ENCODE measurements around the gene GPC6.
A peak's percentile ranks its signal among the peaks of the same experiment; 100 is the strongest.

The GPC6 gene

DNA sequence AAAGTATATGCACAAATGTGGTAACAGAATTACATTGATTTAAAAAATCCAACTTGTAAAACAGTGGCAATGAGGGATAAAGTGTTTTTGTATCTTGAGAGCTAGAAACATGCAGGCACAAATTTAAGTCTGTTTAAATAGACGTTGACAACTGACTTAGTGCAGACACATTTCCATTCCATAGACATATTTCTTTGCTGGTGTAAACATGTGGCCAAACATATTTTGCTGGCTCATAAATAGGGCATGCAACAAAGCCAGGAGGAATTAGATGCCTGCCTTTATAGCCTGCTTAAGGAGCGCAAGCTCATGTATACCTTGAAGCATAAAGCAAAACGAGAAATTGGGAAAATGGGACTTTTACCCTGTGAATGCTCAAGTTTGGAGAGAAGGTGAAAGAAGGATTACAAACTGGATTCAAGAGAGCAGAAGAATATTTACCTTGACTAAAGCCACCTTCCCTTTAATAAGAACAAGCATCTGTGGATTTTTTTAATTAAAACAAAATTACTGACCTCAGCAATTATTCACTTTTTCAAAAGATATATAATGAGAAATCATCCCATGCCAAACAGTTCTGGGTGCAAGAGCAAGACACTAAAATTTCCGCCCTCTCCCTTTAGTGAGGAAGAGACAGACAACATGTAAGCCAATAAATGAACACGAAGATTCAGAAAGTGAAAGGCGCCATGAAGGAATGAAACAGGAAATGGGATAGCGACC, 1181.9 kb downstream of the GPC6 start:
- no peak overlapping the region for H3K27ac ChIP-seq
- TF ChIP-seq, protein P1, sequence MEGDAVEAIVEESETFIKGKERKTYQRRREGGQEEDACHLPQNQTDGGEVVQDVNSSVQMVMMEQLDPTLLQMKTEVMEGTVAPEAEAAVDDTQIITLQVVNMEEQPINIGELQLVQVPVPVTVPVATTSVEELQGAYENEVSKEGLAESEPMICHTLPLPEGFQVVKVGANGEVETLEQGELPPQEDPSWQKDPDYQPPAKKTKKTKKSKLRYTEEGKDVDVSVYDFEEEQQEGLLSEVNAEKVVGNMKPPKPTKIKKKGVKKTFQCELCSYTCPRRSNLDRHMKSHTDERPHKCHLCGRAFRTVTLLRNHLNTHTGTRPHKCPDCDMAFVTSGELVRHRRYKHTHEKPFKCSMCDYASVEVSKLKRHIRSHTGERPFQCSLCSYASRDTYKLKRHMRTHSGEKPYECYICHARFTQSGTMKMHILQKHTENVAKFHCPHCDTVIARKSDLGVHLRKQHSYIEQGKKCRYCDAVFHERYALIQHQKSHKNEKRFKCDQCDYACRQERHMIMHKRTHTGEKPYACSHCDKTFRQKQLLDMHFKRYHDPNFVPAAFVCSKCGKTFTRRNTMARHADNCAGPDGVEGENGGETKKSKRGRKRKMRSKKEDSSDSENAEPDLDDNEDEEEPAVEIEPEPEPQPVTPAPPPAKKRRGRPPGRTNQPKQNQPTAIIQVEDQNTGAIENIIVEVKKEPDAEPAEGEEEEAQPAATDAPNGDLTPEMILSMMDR (conservative IDR thresholded peaks at IDR 0.05), result no peak

DNA sequence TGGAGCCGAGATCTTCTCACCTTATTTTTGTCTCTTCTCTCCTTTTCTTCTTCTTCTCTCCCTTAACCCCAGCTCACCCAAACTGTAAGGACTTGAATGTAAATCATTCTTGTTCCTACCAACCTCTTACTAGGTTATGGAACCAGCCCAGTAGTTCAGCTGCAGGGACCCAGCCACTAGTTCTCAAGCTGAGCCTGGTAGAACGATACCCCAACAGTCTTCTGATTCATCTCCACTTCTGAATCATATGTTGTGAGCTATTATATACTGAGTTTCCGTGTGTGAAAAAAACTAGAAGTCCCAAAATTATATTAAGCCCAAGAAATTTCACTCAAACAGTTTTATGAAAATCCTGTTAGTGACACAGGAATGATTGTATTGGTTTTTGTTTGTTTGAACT, 1185.1 kb downstream of the GPC6 start:
- TF ChIP-seq, protein P1 (conservative IDR thresholded peaks at IDR 0.05), result no peak
- no peak overlapping the region for H3K27ac ChIP-seq

DNA sequence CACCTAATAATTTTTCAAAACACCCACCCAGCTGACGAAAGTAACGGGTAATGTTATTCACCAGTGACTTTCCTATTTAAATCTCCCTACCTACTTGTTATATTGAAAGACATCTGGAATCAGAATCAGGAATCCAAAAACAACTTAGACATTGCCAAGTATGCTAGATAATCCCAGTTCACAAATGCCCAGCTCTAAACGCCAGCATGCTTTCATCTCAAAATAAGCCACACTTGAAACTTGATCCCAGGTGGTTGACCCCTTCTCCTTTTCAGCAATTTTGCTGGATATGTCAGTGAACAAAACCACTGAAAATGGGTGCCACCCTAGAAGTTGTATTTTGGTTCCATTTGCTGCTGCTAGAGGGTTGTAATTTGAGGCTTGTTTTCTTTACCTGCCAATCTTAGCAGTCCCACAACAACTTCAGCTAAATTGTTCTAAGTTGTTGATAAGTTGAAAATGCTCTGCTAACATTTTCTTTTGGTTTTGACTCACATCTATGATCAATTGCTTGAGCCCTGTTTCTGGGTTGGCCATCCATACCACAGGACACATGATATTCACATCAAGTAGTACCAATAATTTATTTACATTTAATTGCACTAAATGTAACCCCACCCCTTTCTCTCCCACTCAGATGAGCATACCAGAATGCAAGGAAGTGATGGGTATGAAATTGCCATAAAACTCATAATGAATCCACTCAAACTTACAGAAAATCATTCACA, 1186.4 kb downstream of the GPC6 start:
- TF ChIP-seq, protein P1 (conservative IDR thresholded peaks at IDR 0.05), result no peak
- H3K27ac ChIP-seq, result no peak overlapping the region

DNA sequence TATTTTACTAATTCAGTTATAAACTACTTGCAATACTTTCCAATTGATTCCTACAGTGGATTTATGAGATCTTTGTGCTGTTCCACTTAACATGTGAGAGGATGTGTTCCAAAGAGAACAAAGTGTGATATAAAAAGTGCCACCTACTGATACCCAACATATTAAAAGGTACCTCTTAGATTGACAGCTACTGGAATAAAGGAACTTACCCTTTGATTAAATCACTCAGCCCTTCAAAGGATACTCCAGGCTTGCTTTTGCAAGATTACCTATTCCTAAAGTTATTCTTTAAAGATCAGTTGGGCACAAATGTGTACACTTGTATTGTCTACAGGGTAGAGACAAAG, 1187.0 kb downstream of the GPC6 start:
- H3K27ac ChIP-seq, result no peak overlapping the region
- TF ChIP-seq, protein P1 (conservative IDR thresholded peaks at IDR 0.05), result no peak

DNA sequence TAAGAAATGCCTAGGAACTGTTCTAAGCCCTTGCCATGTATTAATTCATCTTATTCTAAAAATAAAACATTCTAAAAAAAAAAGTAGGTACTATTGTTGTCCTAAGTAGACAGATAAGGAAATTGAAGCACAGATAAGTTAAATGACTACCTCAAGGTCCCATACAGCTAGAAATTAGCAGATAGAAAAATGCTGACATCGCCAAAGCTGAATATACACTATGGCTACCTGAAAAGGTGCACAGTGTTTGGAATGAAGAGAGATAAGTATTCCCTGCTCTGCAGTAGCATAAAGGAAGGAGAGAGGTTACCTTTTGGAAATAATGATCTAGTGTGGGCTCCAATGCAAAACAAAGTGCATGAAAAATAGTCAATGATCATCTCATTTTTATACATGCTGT, 1187.5 kb downstream of the GPC6 start:
- TF ChIP-seq, protein P1 (conservative IDR thresholded peaks at IDR 0.05), result no peak

DNA sequence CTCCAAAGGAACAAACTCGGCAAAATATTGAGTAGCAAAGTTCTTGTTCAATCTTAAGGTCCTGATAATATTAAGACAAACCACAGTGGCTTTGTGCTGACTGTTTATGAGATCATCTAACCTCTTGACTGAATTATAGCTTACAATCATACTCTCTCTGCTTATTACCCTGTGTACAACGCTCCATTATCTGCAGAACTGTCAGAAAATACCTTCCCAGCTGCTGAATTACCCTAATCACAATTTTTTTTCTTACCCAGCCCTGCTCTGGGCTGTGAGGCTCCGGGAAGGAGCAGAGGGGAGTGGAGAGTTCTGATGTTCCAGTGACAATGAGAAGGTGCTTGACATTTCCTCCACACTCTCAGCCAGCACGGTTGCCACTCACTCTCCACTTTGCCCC, 1188.1 kb downstream of the GPC6 start:
- H3K27ac ChIP-seq, result peak overlapping the region; percentile 41
- TF ChIP-seq, protein P1 (conservative IDR thresholded peaks at IDR 0.05), result no peak

More for the DNA sequence above, 1187.5 kb downstream of the GPC6 start:
- no peak overlapping the region for H3K27ac ChIP-seq

DNA sequence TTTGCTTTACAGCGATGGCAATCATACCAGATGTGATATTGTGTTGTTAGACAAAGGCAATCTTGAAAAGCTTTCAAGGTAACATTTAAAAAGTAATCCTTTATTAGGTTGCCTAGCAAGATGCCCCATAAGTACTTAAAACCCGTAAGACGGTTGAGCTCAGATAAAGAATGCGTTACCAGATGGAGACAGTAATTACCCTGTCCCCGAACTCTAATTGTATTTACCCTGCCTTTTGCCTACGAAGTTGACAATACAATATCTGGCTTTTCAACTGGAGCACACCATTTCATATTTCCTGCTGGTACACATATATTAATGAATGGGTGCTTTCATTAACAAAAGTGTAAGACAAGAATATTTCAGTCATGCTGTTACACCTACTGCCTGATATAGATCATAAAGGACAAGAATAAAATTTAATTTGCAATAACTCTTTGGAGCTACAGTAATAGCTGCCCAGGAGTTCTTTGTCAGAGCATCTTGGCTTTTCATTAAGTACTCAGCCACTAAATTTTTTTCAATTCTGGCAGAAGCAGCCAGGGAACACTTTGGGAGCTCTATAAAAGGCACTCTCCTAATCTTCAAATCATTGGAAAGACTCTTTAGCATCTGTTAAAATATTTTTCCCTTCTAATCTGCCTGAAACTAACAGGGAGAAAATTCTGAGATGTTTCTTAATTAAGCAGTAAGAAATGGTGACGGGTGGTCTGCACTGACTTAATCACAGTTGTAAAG, 1189.1 kb downstream of the GPC6 start:
- peak overlapping the region; percentile 41 for H3K27ac ChIP-seq
- TF ChIP-seq, protein P1 (conservative IDR thresholded peaks at IDR 0.05), result no peak
